OCI-LY3 (cell line): ENCODE data around the gene SLC2A11.
"Not testable (repeated sequence)": the region's sequence is repeated elsewhere in the genome, so short reads cannot be mapped to it uniquely, and the experiment has no call there.

ENCODE experiments used
- H2AFZ ChIP-seq: fragments of 200-600, 300-600 bp; shearing (Covaris generic); 2 replicates; pipeline ENCODE4 v1.6.0; 2014; ENCODE audit warnings: antibody characterized with exemption, low read depth, low read length
- H3K27ac ChIP-seq: fragments of 200-600, 300-600 bp; sonication (generic); 2 replicates; pipeline ENCODE4 v1.5.1; 2014; ENCODE audit warnings: mild to moderate bottlenecking, low read length, moderate library complexity, mixed read lengths
- H3K27me3 ChIP-seq: fragments of 200-600, 300-600 bp; sonication (generic); 2 replicates; pipeline ENCODE4 v1.6.1; 2014; ENCODE audit warnings: low read depth, low read length, mixed read lengths
- H3K36me3 ChIP-seq: fragments of 200-600, 300-600 bp; sonication (generic); replicated peaks from 2 replicates; pipeline ENCODE3; 2014; ENCODE audit warnings: low read depth, low read length, mixed read lengths
- H3K4me1 ChIP-seq: fragments of 300-600, 200-600 bp; sonication (generic); 2 replicates; pipeline ENCODE4 v1.6.1; 2014; ENCODE audit warnings: low read length, mixed read lengths
- H3K4me2 ChIP-seq: fragments of 200-600, 300-600 bp; sonication (generic); 2 replicates; pipeline ENCODE4 v1.6.1; 2014; ENCODE audit warnings: low read length, mixed read lengths
- H3K4me3 ChIP-seq: fragments of 300-600, 200-600 bp; sonication (generic); 2 replicates; pipeline ENCODE4 v1.5.1; 2014; ENCODE audit warnings: antibody characterized with exemption, mild to moderate bottlenecking, low read length, moderate library complexity
- H3K79me2 ChIP-seq: fragments of 300-600, 200-600 bp; shearing (Covaris generic); 2 replicates; pipeline ENCODE4 v1.6.1; 2014; ENCODE audit warnings: mild to moderate bottlenecking, low read length, mixed read lengths
- H3K9ac ChIP-seq: fragments of 300-600, 200-600 bp; shearing (Covaris generic); 2 replicates; pipeline ENCODE4 v1.6.0; 2014; ENCODE audit warnings: mild to moderate bottlenecking, low read length, moderate library complexity
- H3K9me3 ChIP-seq: fragments of 200-600, 300-600 bp; shearing (Covaris generic); 2 replicates; pipeline ENCODE4 v1.6.1; 2014; ENCODE audit warnings: low read length, mixed read lengths; ENCODE audit not compliant: insufficient read depth
- H4K20me1 ChIP-seq: fragments of 200-600, 300-600 bp; sonication (generic); 2 replicates; pipeline ENCODE4 v1.6.1; 2016; ENCODE audit warnings: low read length, mixed read lengths; ENCODE audit not compliant: insufficient read depth
- CTCF ChIP-seq: fragments of 200-600, 300-600 bp; sonication (generic); IDR thresholded peaks from 2 replicates; pipeline ENCODE4 v1.5.1; 2014; ENCODE audit warnings: antibody characterized with exemption, low read length, low read depth
- EZH2phosphoT487 ChIP-seq: fragments of 200-600 bp; shearing (Covaris generic); IDR thresholded peaks from 2 replicates; pipeline ENCODE4 v1.6.1; 2018; ENCODE audit warnings: antibody characterized with exemption, mixed run types, low read depth

The SLC2A11 gene

GRCh38 chr22:23906641-23907040 lies 49.0 kb downstream of the SLC2A11 start:
- Histone ChIP-seq H3K4me2 (no peak overlapping the region), H3K4me1 (no peaks in the 10 kb centered on the region), H3K27ac (no peak overlapping the region), H3K27me3 (no peaks in the 10 kb centered on the region), H3K9ac (no peak overlapping the region), H2AFZ (no peak overlapping the region), H3K4me3 (no peak overlapping the region), H3K9me3 (no peaks in the 10 kb centered on the region), H3K36me3 (no peaks in the 10 kb centered on the region), H3K79me2 (no peaks in the 10 kb centered on the region), H4K20me1 (no peaks in the 10 kb centered on the region)
- no peak for TF ChIP-seq EZH2phosphoT487
- no peak for TF ChIP-seq CTCF

GRCh38 chr22:23907423-23907822 lies 49.7 kb downstream of the SLC2A11 start:
- H3K27ac ChIP-seq, H3K27me3 ChIP-seq, H3K4me3 ChIP-seq: not testable (repeated sequence)

GRCh38 chr22:23908587-23909205 lies 51.0 kb downstream of the SLC2A11 start:
- no peak overlapping the region for H3K4me3 ChIP-seq
- 0 out of 2 replicates have a peak, but pooled peaks cover 5% of the 10 kb centered on the region for H3K79me2 ChIP-seq
- no peaks in the 10 kb centered on the region for H3K9me3 ChIP-seq
- no peaks in the 10 kb centered on the region for H3K27me3 ChIP-seq
- H3K4me1 ChIP-seq, result peaks cover 7% of the 10 kb centered on the region
- H2AFZ ChIP-seq, result no peak overlapping the region
- H3K4me2 ChIP-seq, result no peak overlapping the region
- H3K27ac ChIP-seq, result no peak overlapping the region
- no peaks in the 10 kb centered on the region for H4K20me1 ChIP-seq
- no peak overlapping the region for H3K9ac ChIP-seq
- TF ChIP-seq CTCF, result no peak
- no peak for TF ChIP-seq EZH2phosphoT487
- H3K36me3 ChIP-seq, result no peaks in the 10 kb centered on the region

More at GRCh38 chr22:23907423-23907822, 49.7 kb downstream of the SLC2A11 start:
- H3K4me1 ChIP-seq, H3K4me2 ChIP-seq, H3K36me3 ChIP-seq, H3K9me3 ChIP-seq, H3K79me2 ChIP-seq, H3K9ac ChIP-seq, H2AFZ ChIP-seq, H4K20me1 ChIP-seq: not testable (repeated sequence)

- Histone ChIP-seq H3K36me3 (no peaks in the 10 kb centered on the region), H3K79me2 (0 out of 2 replicates have a peak, but pooled peaks cover 5% of the 10 kb centered on the region), H3K4me2 (no peak overlapping the region), H3K9ac (no peak overlapping the region), H3K27me3 (no peaks in the 10 kb centered on the region), H2AFZ (no peak overlapping the region), H3K9me3 (no peaks in the 10 kb centered on the region), H4K20me1 (no peaks in the 10 kb centered on the region), H3K4me1 (peaks cover 11% of the 10 kb centered on the region), H3K27ac (no peak overlapping the region), H3K4me3 (no peak overlapping the region)
- TF ChIP-seq EZH2phosphoT487 (no peak), CTCF (no peak)
These were observed 51.7 kb downstream of the SLC2A11 start for GRCh38 chr22:23909296-23909898.
